Stromal cell of bone marrow (primary cell): ENCODE data around the gene MAPK1IP1L.
"Not testable (repeated sequence)": the region's sequence is repeated elsewhere in the genome, so short reads cannot be mapped to it uniquely, and the experiment has no call there.

Experiments
- DNase-seq: peaks from one replicate; pipeline ENCODE4 v3.0.0-alpha.2; 2012; ENCODE audit warnings: low read depth

MAPK1IP1L gene

DNA sequence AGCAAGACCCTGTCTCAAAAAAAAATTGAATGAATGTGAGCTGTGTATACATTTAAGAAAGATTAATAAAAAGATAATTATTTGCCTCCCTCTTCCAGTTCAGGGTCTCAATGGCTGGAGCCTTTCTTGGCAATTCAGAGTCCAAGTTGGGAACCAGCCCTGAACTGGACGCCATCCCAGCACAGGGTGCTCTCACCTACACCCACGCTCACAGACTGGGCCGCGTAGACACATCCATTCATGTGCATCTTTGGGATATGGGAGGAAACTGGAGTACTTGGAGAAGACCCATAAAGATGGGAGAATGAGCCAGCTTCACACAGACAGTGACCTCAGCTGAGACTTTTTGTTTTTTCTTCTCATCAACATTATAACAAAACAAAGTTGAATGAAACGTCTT lies 6.5 kb downstream of the MAPK1IP1L start:
- DNase-seq = no peak

DNA sequence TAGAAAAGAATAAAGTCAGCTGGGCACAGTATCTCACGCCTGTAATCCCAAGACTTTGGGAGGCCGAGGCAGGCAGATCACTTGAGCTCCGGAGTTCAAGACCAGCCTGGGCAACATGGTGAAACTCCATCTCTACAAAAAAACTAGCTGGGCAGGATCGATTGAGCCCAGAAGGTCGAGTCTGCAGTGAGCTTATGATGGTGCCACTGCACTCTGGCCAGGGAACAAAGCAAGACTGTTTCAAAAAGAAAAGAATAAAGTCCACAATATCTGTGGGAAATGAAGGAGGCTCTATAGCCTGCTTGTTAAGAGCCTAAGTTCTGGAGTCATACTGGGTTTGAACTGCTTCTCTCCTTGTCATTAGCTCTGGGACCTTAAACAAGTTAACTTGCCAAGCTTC lies 7.9 kb downstream of the MAPK1IP1L start:
- DNase-seq = no peak

DNA sequence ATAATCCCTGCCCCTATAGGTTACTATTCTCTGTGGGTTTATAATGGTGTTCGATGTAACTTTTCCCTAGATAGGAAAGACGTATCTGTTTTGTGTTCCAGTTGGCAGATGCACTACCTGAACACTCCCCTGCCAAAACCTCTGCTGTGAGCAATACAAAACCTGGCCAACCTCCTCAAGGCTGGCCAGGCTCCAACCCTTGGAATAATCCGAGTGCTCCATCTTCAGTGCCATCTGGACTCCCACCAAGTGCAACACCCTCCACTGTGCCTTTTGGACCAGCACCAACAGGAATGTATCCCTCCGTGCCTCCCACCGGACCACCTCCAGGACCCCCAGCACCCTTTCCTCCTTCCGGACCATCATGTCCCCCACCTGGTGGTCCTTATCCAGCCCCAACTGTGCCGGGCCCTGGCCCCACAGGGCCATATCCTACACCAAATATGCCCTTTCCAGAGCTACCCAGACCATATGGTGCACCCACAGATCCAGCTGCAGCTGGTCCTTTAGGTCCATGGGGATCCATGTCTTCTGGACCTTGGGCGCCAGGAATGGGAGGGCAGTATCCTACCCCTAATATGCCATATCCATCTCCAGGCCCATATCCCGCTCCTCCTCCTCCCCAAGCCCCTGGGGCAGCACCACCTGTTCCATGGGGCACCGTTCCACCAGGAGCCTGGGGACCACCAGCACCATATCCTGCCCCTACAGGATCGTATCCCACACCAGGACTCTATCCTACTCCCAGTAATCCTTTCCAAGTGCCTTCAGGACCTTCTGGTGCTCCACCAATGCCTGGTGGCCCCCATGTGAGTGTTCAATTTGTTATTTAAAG lies 11.3 kb downstream of the MAPK1IP1L start:
- no peak for DNase-seq

- DNase-seq = not testable (repeated sequence)
These were observed 13.4 kb downstream of the MAPK1IP1L start for GRCh38 chr14:55064896-55065295.

DNA sequence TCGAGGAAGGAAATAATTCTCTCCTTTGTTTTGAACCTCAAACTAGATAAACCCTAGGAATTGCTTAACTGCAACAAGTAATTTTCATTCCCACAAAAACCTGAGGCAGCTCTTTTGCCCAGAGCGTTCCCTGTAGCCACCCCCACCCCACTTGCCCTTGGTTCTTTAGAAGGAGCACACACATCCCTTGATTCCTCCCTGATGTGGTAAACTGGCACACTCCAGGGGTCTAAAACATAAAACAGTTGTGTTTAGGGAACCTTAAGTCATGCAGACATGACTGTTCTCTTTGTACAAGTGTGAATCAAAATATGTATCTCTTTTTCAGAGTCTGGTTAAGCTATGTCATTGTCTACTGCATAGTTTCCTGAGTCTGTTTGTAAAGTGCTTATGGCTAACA lies 14.0 kb downstream of the MAPK1IP1L start:
- no peak for DNase-seq

DNA sequence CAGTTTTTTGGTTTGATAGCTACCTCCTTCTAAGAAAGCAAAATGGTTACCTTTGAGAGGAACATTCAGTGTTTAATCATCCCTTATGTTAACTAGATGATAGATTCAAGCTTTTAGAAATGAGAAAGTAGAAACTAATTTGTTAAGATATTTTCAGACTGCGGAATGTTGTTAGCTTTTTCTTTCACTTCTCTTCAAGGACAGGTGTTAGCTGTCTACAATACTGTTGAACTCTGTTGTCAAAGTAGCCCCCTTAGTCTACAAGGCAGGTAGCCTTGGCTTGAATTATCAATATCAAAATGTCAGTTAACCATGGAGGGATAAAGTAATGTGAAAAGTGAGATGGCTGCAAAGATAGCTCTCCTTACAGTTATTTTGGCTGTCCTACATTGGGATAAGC lies 14.8 kb downstream of the MAPK1IP1L start:
- no peak for DNase-seq

- DNase-seq = no peak
These were observed 19.5 kb downstream of the MAPK1IP1L start for GRCh38 chr14:55070981-55071411.

- peak; percentile 94 for DNase-seq
These were observed 20.6 kb downstream of the MAPK1IP1L start for GRCh38 chr14:55071870-55072640.

DNA sequence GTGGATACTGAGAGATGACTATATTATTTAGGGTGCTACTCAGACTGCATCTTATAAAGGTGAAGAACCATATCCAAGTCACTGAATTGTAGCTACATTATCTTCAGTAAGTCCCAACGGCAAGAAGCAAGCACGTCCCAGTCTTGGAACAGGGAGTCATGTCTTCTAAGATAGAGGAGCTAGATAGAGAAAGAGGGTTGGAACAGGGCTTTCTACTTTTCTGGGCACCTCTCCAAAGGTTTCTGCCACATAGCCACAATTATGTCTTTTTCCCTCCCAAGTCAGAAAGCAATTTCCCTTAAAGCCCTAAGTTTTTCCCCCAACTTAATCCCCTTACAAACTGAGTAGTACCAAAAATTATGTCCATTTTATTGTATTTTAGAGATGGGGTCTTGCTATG lies 22.4 kb downstream of the MAPK1IP1L start:
- DNase-seq = peak; percentile 60

DNA sequence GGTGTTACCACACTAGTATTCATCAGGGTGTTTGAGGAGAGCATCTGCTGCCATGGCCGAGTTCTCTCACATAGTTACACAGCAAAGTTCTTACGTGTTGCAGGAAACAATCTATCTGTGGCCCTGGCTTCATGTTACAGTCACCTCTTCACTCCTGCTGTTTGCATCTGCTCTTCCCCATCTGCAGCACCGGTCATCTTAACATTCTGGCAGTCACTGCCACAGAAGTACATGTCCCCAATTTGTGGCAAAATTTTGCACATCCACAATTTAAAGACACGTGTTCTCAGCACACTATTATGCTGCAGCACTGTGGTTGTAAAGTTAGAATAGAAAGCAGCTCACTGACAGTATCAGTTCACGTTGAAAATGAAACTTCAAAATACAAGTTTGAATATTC lies 23.2 kb downstream of the MAPK1IP1L start:
- no peak for DNase-seq

GRCh38 chr14:55075628-55076175 lies 24.3 kb downstream of the MAPK1IP1L start:
- no peak for DNase-seq

GRCh38 chr14:55077170-55078151 lies 26.0 kb downstream of the MAPK1IP1L start:
- no peak for DNase-seq

- DNase-seq = not testable (repeated sequence)
These were observed 28.5 kb downstream of the MAPK1IP1L start for GRCh38 chr14:55079961-55080360.

DNA sequence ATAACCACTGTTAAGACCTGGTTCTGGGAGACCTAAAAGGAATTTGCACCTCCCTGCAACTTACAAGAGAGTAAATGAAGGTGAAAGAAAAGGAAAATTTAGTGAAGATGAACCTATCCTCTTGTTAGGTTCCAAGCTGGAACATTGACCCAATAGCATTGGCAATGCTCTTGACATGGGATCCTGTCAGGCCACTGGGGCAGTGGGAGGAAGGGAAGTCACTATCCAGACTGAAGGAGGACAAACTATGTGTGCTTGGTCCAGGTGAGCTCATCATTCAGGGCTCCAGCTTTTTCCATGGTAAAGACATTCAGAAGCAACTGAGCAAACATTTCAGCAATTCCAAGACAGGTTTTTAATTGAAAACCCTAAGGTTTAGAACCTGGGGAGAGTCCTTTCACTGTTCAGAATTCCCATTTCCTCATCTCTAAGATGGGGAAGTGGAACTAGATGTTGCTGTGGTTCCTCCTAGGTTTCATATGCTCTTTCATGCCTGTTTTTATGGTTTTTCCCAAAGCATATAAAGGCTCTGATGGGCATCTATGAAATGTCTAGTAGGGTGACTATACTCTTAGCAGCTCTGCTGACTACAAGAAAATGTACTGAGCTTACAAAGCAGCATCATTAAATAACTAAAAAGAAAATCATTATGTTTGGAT lies 33.1 kb downstream of the MAPK1IP1L start:
- DNase-seq = no peak

GRCh38 chr14:55085060-55085660 lies 33.7 kb downstream of the MAPK1IP1L start:
- DNase-seq = no peak

GRCh38 chr14:55086938-55087337 lies 35.5 kb downstream of the MAPK1IP1L start:
- no peak for DNase-seq

- DNase-seq = no peak
These were observed 36.9 kb downstream of the MAPK1IP1L start for GRCh38 chr14:55088356-55088755.

DNA sequence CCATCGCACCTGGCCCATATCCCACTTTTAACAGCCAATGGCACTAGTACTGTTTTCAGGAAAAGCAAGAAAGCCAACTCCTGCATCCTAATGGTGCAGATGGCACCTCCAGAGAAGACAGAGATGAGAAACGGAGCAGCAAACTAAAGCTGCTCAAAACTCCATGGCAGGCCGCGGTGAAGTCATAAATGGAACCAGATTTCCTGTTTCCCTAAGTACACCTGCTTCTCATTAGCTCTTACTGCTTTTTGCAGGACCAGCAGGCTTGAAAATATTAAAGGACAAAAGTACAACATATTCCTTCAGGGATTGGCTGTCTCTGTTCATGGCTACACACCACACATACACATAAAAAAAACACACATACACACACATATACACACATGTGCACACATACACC lies 40.9 kb downstream of the MAPK1IP1L start:
- DNase-seq = no peak

- DNase-seq = no peak
These were observed 43.1 kb downstream of the MAPK1IP1L start for GRCh38 chr14:55094292-55095157.
